Kidney (tissue), 14 donors: ENCODE data around the gene APP. TPM values are rescaled to one million over a fixed set of nuclear protein-coding genes. Genes with fewer than 3 reads are reported as not detected.

Source experiments
- DNase-seq, 5 donors: peaks; one replicate each; pipeline ENCODE4 v3.0.0-alpha.2; 2013 to 2020
- FAIRE-seq: peaks from 2 replicates; lab custom pipeline; 2012; peaks lifted over from hg19 to GRCh38; lab: Jason Lieb, UNC
- H3K27ac ChIP-seq, 2 donors: one replicate each; pipeline ENCODE4 v1.7.0; 2013; ENCODE audit warnings: low read depth in 2 of 2, low read length in 2 of 2, inconsistent platforms in 1 of 2
- H3K27me3 ChIP-seq: one replicate; pipeline ENCODE4 v1.7.1; 2013; ENCODE audit warnings: low read length, inconsistent platforms; ENCODE audit not compliant: control insufficient read depth, insufficient read depth
- H3K36me3 ChIP-seq, 3 donors: one replicate each; pipeline versions ENCODE4 v1.7.0 to v1.7.1; 2013; ENCODE audit warnings: low read length in 3 of 3, control low read depth in 1 of 3, inconsistent platforms in 1 of 3; ENCODE audit not compliant: insufficient read depth in 3 of 3, control insufficient read depth in 2 of 3
- H3K4me1 ChIP-seq, 3 donors: one replicate each; pipeline versions ENCODE4 v1.7.0 to v1.7.1; 2013; ENCODE audit warnings: low read length in 3 of 3, inconsistent platforms in 1 of 3, low read depth in 1 of 3; ENCODE audit not compliant: control insufficient read depth in 2 of 3, insufficient read depth in 2 of 3
- H3K4me3 ChIP-seq, 3 donors: one replicate each; pipeline versions ENCODE4 v1.7.0 to v1.8.1; 2013; ENCODE audit warnings: low read length in 3 of 3, control low read depth in 1 of 3, inconsistent platforms in 1 of 3
- H3K9ac ChIP-seq, 3 donors: one replicate each; pipeline versions ENCODE4 v1.7.0 to v1.7.1; 2013; ENCODE audit warnings: low read length in 3 of 3, control low read depth in 1 of 3, inconsistent platforms in 1 of 3
- H3K9me3 ChIP-seq, 3 donors: one replicate each; pipeline versions ENCODE4 v1.7.0 to v1.7.1; 2013; ENCODE audit warnings: low read length in 3 of 3, control low read depth in 1 of 3, inconsistent platforms in 1 of 3; ENCODE audit not compliant: control insufficient read depth in 2 of 3, insufficient read depth in 1 of 3
- intact Hi-C: fragments of 100-400 bp; cut with DNase I; formaldehyde crosslinking; loops from one replicate; pipeline ENCODE4 v1.11.1; 2022
- polyA plus RNA-seq: library from polyadenylated mRNA; stranded (reverse); fragments of 350-450 nt; fragmentation: Illumina TruSeq; extraction: RNeasy Lipid Tissue Mini Kit (QIAGEN cat#74804); gene quantifications from one replicate; pipeline ENCODE4 v1.2.3, GENCODE V29; 2014; ENCODE audit warnings: low read depth, low replicate concordance; ENCODE audit not compliant: insufficient read depth
- total RNA-seq: library from RNA; stranded (reverse); fragmentation: NEBNext Ultra II Directional; extraction: Animal tissue kit (Norgen Biotek cat#: 25700); gene quantifications from one replicate; pipeline ENCODE4 v1.2.1, GENCODE V29; 2021
- TF ChIP-seq, protein P1 (sequence below): IDR thresholded peaks from 3 replicates; pipeline ENCODE4 v1.5.1; 2012; ENCODE audit warnings: mild to moderate bottlenecking, moderate library complexity, borderline replicate concordance; ENCODE audit not compliant: insufficient read depth; ENCODE audit errors: extremely low read depth
- donor health status: control.
- donor health status: control.
- donor health status: control.
- donor health status: control.
- donor health status: control.
- donor health status: DM: yes; HTN: yes; CAD: no.
- donor health status: Normal renal cell carcinoma (clear cell type).

The APP gene
- total and polyA plus RNA-seq, 2 donors from 2014 or later = 472 to 1,303 TPM

DNA sequence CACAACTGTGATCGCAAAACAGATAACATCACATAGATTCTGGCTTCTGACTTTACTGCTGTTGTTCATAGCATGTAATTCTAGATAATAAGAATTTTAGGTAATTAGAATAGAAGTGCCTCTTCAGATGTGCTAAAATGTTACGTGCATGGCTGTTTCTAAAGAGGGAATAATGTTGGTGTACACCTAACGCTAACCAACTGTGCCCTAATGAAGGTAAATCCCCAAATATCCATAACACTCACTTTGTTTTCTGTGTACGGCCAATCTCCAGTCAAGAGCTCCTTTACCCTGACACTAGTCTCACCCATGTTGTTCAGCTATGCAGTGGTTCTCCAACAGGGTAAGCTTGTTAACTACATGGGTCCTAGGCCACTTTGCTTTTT lies 44.4 kb downstream of the APP start:
- H3K4me3 ChIP-seq = no peak overlapping the region
- H3K27me3 ChIP-seq = no peaks in the 10 kb centered on the region
- intact Hi-C loops = no loop called here
- peak overlapping the region in 1 of 2 donors; percentile 15 for H3K27ac ChIP-seq
- H3K36me3 ChIP-seq = no peaks in the 10 kb centered on the region
- peaks cover 9 to 36% (median 16%) of the 10 kb centered on the region in 3 donors for H3K4me1 ChIP-seq
- H3K9ac ChIP-seq = no peak overlapping the region
- DNase-seq (no peak), FAIRE-seq (no peak)
- TF ChIP-seq, protein P1, sequence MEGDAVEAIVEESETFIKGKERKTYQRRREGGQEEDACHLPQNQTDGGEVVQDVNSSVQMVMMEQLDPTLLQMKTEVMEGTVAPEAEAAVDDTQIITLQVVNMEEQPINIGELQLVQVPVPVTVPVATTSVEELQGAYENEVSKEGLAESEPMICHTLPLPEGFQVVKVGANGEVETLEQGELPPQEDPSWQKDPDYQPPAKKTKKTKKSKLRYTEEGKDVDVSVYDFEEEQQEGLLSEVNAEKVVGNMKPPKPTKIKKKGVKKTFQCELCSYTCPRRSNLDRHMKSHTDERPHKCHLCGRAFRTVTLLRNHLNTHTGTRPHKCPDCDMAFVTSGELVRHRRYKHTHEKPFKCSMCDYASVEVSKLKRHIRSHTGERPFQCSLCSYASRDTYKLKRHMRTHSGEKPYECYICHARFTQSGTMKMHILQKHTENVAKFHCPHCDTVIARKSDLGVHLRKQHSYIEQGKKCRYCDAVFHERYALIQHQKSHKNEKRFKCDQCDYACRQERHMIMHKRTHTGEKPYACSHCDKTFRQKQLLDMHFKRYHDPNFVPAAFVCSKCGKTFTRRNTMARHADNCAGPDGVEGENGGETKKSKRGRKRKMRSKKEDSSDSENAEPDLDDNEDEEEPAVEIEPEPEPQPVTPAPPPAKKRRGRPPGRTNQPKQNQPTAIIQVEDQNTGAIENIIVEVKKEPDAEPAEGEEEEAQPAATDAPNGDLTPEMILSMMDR = no peak
- no peaks in the 10 kb centered on the region for H3K9me3 ChIP-seq

DNA sequence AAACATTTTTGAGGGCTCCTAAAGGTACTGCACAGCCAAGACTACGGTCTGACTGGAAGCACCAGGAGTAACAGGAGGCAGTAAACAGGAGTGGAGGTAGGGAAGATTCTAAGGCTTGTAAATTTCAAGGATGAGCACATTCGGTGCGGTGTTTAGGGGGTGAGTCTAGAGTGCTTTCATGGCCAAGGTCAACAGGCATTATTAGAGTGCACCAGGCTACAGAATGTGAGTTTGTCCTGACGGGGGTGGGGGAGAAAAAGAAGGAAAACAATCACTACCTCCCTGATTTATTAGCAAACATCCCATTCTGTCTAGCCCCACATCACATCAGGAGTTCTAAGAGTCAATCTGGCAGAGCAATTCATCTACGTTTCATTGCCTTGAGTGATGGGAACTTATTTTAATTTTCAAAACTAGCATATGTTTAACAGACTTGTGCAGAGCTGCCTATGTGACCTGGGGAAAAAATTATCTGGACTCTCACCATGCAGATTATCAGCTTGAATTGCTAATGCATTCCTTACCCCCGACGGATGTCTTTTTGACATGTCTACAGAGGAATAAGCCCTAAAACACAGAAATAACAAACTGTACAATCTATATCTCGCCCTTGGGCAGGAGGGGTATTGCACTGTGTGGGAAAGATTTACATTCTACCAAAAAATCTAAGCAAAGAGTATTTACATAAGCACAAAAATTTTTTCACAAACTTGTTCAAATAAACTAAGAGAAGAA lies 45.0 kb downstream of the APP start:
- no peaks in the 10 kb centered on the region for H3K27me3 ChIP-seq
- no peak overlapping the region for H3K9ac ChIP-seq
- H3K4me1 ChIP-seq = peaks cover 9 to 36% (median 16%) of the 10 kb centered on the region in 3 donors
- H3K27ac ChIP-seq = peak overlapping the region in 1 of 2 donors; percentile 40
- FAIRE-seq (no peak), DNase-seq (peak in 1 of 5 donors; percentile 19)
- intact Hi-C loops = no loop called here
- no peak overlapping the region for H3K4me3 ChIP-seq
- TF ChIP-seq, protein P1 = no peak
- no peaks in the 10 kb centered on the region for H3K9me3 ChIP-seq
- no peaks in the 10 kb centered on the region for H3K36me3 ChIP-seq

DNA sequence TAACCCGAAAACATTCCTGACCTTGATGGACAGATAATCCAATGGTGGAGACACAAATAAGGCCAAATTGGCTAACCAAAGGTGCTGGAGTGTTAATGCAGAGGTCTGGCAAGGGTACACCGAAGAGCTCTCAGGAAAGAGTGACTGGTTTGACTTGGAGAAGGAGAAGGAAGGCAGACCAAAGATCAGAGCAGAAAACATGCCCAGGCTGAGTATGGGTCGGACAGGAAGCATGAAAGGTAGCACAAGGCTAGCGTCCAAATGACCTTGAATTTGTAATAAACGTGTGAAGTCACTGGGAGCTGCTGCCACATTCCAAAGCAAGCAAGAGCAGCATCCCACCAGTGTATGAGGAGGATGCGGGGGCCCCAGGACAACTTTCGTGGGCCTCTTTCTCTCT lies 45.7 kb downstream of the APP start:
- no peaks in the 10 kb centered on the region for H3K36me3 ChIP-seq
- TF ChIP-seq, protein P1 = no peak
- intact Hi-C loops = no loop called here

More for the DNA sequence above, 45.7 kb downstream of the APP start:
- peaks cover 9 to 36% (median 16%) of the 10 kb centered on the region in 3 donors for H3K4me1 ChIP-seq
- H3K9ac ChIP-seq = no peak overlapping the region
- peak overlapping the region in 1 of 3 donors; percentile 26 for H3K4me3 ChIP-seq
- FAIRE-seq (no peak), DNase-seq (peak in 1 of 5 donors; percentile 16)
- peak overlapping the region; percentile 11 to 22 for H3K27ac ChIP-seq
- H3K9me3 ChIP-seq = no peaks in the 10 kb centered on the region
- no peaks in the 10 kb centered on the region for H3K27me3 ChIP-seq
